AG09319 (cell line): Measurements from ENCODE around the gene OGT.
"Not testable (repeated sequence)": the region's sequence is repeated elsewhere in the genome, so short reads cannot be mapped to it uniquely, and the experiment has no call there.

ENCODE experiments used
- DNase-seq: peaks from one replicate; pipeline ENCODE4 v3.0.0-alpha.2; 2010; ENCODE audit warnings: low read depth; ENCODE audit errors: extremely low read depth
- TF ChIP-seq, protein P1 (sequence below): IDR thresholded peaks from 2 replicates; pipeline ENCODE4 v1.5.1; 2011; ENCODE audit warnings: low read depth, mild to moderate bottlenecking, inconsistent platforms, low read length, moderate library complexity

Gene OGT

DNA sequence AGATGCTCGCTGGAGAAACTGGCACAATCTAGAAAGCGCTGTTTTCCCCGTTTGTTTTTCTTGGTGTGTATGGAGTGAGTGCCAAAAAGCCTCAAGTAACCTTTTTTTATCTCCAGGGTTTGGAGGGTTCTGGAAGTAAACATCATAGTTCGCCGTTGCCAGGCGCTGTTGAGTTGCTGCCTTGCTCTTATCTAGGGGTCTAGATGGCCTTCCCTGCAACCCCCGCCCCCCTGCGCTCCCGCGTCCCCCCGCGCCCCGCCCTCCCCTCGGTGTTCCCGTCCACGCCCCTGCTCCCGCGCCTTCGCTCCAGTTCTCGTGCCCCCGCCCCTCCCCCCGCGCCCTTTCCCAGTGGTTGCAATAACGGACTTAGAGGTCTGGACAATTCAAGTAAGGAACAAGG lies 44.8 kb downstream of the OGT start:
- no peak for DNase-seq
- TF ChIP-seq, protein P1, sequence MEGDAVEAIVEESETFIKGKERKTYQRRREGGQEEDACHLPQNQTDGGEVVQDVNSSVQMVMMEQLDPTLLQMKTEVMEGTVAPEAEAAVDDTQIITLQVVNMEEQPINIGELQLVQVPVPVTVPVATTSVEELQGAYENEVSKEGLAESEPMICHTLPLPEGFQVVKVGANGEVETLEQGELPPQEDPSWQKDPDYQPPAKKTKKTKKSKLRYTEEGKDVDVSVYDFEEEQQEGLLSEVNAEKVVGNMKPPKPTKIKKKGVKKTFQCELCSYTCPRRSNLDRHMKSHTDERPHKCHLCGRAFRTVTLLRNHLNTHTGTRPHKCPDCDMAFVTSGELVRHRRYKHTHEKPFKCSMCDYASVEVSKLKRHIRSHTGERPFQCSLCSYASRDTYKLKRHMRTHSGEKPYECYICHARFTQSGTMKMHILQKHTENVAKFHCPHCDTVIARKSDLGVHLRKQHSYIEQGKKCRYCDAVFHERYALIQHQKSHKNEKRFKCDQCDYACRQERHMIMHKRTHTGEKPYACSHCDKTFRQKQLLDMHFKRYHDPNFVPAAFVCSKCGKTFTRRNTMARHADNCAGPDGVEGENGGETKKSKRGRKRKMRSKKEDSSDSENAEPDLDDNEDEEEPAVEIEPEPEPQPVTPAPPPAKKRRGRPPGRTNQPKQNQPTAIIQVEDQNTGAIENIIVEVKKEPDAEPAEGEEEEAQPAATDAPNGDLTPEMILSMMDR, result no peak

DNA sequence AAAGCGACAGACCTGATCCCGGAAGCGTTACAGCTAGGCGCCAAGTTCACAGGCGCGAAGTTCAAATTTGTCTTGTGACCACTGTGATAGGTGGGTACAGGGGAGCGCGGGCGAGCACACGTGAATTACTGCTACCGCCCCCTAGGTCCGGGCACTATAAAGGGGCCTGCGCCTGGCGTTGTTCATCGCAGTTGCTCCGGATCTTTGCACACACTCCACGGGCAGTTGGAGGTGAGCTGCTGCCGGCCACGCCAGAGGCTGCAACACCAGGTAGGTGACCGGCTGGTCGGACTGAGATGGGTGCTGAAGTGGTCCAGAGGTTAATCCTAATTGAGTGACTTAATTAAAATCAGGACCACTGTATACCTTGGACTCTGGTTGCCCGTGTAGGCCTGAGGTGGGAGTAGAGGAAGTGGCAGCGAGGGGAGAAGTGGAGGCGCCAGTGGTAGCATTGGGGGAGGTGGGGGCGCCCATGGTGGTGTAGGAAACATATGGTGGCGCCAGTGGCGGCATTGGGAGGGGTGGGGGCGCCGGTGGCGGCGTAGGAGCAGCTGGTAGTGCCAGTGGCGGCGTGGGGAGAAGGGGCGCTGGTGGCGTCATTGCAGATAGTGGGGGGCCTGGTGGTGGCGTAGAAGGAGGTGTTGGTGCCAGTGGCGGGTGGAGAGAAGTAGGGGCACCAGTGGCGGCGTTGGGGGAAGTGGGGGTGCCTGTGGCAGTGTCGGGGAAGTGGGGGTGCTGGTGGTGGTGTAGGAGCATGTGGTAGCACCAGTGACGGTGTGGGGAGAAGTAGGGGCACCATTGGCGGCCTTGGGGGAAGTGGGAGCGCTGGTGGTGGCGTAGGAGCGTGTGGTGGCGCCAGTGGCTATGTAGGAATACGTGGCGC lies 45.6 kb downstream of the OGT start, which contains the start of gene GCNA:
Gene GCNA, plus strand, starts transcription at position 185 of the 883 bp plus-strand sequence. CDS start 2,385 bp downstream, outside the sequence.
- TF ChIP-seq, protein P1, result no peak
- DNase-seq, result no peak

DNA sequence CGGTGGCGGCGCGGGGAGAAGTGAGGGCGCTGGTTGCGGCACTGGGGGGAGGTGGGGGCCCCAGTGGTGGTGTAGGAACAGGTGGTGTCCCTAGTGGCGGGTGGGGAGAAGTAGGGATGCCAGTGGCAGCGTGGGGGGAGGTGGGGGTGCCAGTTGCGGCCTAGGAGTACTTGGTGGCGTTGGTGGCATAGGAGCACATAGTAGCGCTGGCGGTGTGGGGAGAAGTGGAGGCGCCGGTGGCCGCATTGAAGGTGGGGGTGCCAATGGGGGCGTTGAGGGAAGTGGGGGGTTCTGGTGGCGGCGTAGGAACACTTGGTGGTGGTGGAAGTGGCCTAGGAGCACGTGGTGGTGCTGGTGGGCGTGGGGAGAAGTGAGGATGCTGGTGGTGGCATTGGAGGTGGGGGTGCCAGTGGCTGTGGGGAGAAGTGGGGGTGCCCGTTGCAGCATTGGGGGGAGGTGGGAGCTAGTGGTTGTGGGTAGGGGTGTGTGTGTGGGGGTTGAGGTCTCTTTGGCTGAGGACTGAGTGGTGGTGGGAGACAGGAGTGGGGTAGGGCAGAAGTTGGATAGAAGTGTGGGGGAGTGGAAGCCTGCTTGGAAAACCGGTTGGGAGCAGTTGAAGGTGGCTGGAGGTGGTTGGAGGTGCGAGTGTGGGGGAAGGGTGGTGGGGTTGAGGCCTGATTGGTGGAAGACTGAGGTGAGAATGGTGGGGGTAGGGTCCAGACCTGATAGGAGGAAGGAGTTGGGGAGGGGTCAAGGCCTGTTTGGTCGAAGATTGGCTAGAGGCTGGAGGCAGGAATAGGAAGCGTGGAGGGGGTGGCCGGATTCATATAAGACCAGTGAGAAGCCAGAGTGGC lies 46.5 kb downstream of the OGT start:
- no peak for DNase-seq

DNA sequence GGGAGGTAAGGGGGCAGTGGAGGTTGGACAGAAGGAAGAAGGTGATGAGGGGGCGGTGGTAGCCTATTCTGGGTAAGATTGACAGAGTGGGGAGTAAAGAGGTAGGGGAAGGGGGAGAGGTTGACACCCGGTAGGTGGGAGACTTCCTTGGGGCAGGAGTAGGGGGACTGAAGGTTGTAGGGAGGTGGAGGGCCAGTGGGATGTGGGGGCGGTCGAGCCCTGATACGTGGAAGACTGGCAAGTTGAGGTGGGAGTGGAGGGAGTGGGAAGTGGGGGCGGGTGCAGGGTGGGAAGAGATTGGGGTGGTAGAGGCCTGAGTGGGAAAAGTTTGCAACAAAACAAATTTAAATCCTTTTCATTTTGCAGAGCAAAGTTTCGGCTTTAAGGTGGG lies 47.1 kb downstream of the OGT start:
- DNase-seq, result no peak

More for the DNA sequence above, 46.5 kb downstream of the OGT start:
- TF ChIP-seq, protein P1, result no peak

DNA sequence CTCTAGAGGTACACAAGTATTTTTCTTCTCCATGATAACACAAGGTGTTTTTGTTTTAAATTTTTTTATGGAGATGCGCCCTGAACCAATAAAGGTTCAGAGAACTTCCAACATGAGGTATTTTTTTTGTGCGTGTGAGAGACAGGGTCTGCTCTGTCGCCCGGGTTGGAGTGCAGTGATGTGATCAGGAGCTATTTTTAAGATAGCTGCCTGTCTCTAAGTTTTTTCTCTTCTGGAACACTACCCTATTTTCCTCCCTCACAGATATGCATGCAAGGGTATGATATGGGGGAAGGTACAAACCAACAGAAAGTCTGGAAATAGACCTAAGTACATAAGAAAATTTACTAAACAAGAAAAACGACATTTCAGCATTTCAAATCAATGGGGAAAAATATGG lies 48.3 kb downstream of the OGT start:
- no peak for DNase-seq
- TF ChIP-seq, protein P1, result no peak

More for the DNA sequence above, 47.1 kb downstream of the OGT start:
- TF ChIP-seq, protein P1, result no peak

DNA sequence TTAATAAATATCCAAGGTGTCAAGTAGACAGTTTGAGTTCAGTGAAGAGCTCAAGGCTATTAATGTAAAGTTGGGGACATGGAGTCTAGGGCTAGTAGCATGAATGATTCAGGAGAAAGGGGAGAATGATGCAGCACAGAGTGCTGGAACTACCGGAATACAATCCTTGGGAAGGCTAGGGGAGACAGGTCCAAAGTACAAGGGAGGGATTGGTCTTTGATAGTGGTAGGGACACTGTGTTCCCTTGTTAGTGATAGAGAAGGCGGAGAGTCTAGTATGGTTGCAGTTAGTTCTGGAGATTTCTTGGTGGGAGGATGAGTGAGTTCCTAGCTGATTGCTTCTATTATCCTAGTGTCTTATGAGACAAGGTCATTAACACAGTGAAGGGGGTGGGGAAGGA lies 54.0 kb downstream of the OGT start:
- TF ChIP-seq, protein P1, result no peak
- DNase-seq, result no peak

DNA sequence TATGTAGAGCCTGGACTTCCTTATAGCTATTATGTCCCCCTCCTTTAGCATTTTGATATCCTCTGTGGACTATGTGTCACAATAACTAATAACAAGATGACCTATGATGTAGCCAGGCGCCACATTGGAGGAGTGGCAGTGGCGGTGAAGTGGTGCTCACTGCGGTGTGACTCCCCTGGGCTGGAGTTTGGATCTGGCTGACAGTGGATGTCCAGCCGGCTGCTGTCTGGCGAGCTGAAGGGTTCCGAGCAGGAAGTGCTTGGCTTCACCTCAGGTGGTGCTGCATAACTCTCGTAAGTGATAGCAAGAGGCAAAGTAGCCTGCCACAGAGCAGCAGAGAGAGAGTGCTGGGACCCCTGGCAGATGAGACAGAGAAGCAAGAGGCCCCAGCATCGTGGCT lies 60.3 kb downstream of the OGT start:
- DNase-seq, result not testable (repeated sequence)
